Measurements from ENCODE around the gene TNS2. TPM values are rescaled to one million over a fixed set of nuclear protein-coding genes. Genes with fewer than 3 reads are reported as not detected.

The TNS2 gene
- total RNA-seq, 1 donor from 2014 or later, result 116 TPM

GRCh38 chr12:53048033-53048779 is 1.7 kb upstream of the TNS2 start:
- no peaks in the 10 kb centered on the region for H3K9me3 Mint-ChIP-seq (ENCODE audit: unreplicated experiment)
- peak; percentile 46 for TF ChIP-seq CTCF (IDR thresholded peaks at IDR 0.05)
- DNase-seq (ENCODE audit: extremely low spot score, unreplicated experiment), result peak; percentile 89
- H3K4me3 Mint-ChIP-seq (ENCODE audit: unreplicated experiment), result peak overlapping the region; percentile 83
- H3K4me1 Mint-ChIP-seq (ENCODE audit: unreplicated experiment), result peaks cover 82% of the 10 kb centered on the region
- peak overlapping the region; percentile 98 for H3K27ac Mint-ChIP-seq (ENCODE audit: unreplicated experiment)
- no peaks in the 10 kb centered on the region for H3K27me3 Mint-ChIP-seq (ENCODE audit: unreplicated experiment)
- no peaks in the 10 kb centered on the region for H3K36me3 Mint-ChIP-seq (ENCODE audit: unreplicated experiment)

- no peaks in the 10 kb centered on the region for H3K27me3 Mint-ChIP-seq (ENCODE audit: unreplicated experiment)
- TF ChIP-seq CTCF (IDR thresholded peaks at IDR 0.05), result no peak
These were observed 974 bp upstream of the TNS2 start for GRCh38 chr12:53048780-53049401.

GRCh38 chr12:53050426-53051057 is 677 bp downstream of the TNS2 start:
- Mint-ChIP-seq H3K4me1 (ENCODE audit: unreplicated experiment) (peaks cover 78% of the 10 kb centered on the region), H3K4me3 (ENCODE audit: unreplicated experiment) (peak overlapping the region; percentile 83), H3K36me3 (ENCODE audit: unreplicated experiment) (peaks cover 2% of the 10 kb centered on the region), H3K9me3 (ENCODE audit: unreplicated experiment) (no peaks in the 10 kb centered on the region), H3K27ac (ENCODE audit: unreplicated experiment) (peak overlapping the region; percentile 98), H3K27me3 (ENCODE audit: unreplicated experiment) (no peaks in the 10 kb centered on the region)
- no peak for DNase-seq (ENCODE audit: extremely low spot score, unreplicated experiment)
- TF ChIP-seq CTCF (IDR thresholded peaks at IDR 0.05), result no peak

More at GRCh38 chr12:53048780-53049401, 974 bp upstream of the TNS2 start:
- no peaks in the 10 kb centered on the region for H3K9me3 Mint-ChIP-seq (ENCODE audit: unreplicated experiment)
- peak overlapping the region; percentile 83 for H3K4me3 Mint-ChIP-seq (ENCODE audit: unreplicated experiment)
- DNase-seq (ENCODE audit: extremely low spot score, unreplicated experiment), result peak; percentile 87
- H3K36me3 Mint-ChIP-seq (ENCODE audit: unreplicated experiment), result no peaks in the 10 kb centered on the region
- peak overlapping the region; percentile 98 for H3K27ac Mint-ChIP-seq (ENCODE audit: unreplicated experiment)
- H3K4me1 Mint-ChIP-seq (ENCODE audit: unreplicated experiment), result peaks cover 88% of the 10 kb centered on the region

GRCh38 chr12:53051058-53051880 is 1.4 kb downstream of the TNS2 start:
- TF ChIP-seq CTCF (IDR thresholded peaks at IDR 0.05), result peak; percentile 15
- peak overlapping the region; percentile 83 for H3K4me3 Mint-ChIP-seq (ENCODE audit: unreplicated experiment)
- peaks cover 72% of the 10 kb centered on the region for H3K4me1 Mint-ChIP-seq (ENCODE audit: unreplicated experiment)

More at GRCh38 chr12:53051058-53051880, 1.4 kb downstream of the TNS2 start:
- H3K27ac Mint-ChIP-seq (ENCODE audit: unreplicated experiment), result peak overlapping the region; percentile 98
- peak; percentile 85 for DNase-seq (ENCODE audit: extremely low spot score, unreplicated experiment)
- no peaks in the 10 kb centered on the region for H3K27me3 Mint-ChIP-seq (ENCODE audit: unreplicated experiment)
- peaks cover 3% of the 10 kb centered on the region for H3K36me3 Mint-ChIP-seq (ENCODE audit: unreplicated experiment)
- H3K9me3 Mint-ChIP-seq (ENCODE audit: unreplicated experiment), result no peaks in the 10 kb centered on the region
